GM18499 (cell line): Measurements from ENCODE around the gene APOA1.

ENCODE experiments used
- ATAC-seq: cut with Tn5 transposase; IDR thresholded peaks from one replicate; pipeline ENCODE4 v1.9.1; 2021; ENCODE audit warnings: moderate number of reproducible peaks; ENCODE audit not compliant: insufficient read depth, unreplicated experiment

APOA1 gene

GRCh38 chr11:116860303-116860702, 22.9 kb upstream of the APOA1 start:
- ATAC-seq = no peak

- no peak for ATAC-seq
These were observed 21.8 kb upstream of the APOA1 start for GRCh38 chr11:116859175-116859574.

- ATAC-seq = no peak
These were observed 20.5 kb upstream of the APOA1 start for GRCh38 chr11:116857936-116858335.

- no peak for ATAC-seq
These were observed 19.9 kb upstream of the APOA1 start for GRCh38 chr11:116857316-116857715.

- no peak for ATAC-seq
These were observed 19.0 kb upstream of the APOA1 start for GRCh38 chr11:116856423-116856822.

- no peak for ATAC-seq
These were observed 18.0 kb upstream of the APOA1 start for GRCh38 chr11:116855413-116855812.

GRCh38 chr11:116853461-116854073, 16.1 kb upstream of the APOA1 start:
- peak; percentile 87 for ATAC-seq

GRCh38 chr11:116852261-116853031, 15.0 kb upstream of the APOA1 start:
- no peak for ATAC-seq

- no peak for ATAC-seq
These were observed 14.2 kb upstream of the APOA1 start for GRCh38 chr11:116851626-116852025.

- ATAC-seq = no peak
These were observed 12.1 kb upstream of the APOA1 start for GRCh38 chr11:116849486-116849885.

- ATAC-seq = no peak
These were observed 11.6 kb upstream of the APOA1 start for GRCh38 chr11:116849060-116849459.

GRCh38 chr11:116847612-116848011, 10.2 kb upstream of the APOA1 start:
- no peak for ATAC-seq

GRCh38 chr11:116844722-116845121, 7.3 kb upstream of the APOA1 start:
- ATAC-seq = no peak

- ATAC-seq = no peak
These were observed 6.2 kb upstream of the APOA1 start for GRCh38 chr11:116843661-116844060.

GRCh38 chr11:116842909-116843308, 5.5 kb upstream of the APOA1 start:
- no peak for ATAC-seq

- ATAC-seq = no peak
These were observed 4.7 kb upstream of the APOA1 start for GRCh38 chr11:116842117-116842516.

GRCh38 chr11:116840746-116841296, 3.4 kb upstream of the APOA1 start:
- ATAC-seq = no peak

- no peak for ATAC-seq
These were observed 2.9 kb upstream of the APOA1 start for GRCh38 chr11:116840224-116840745.

GRCh38 chr11:116838321-116839084, 1.1 kb upstream of the APOA1 start:
- no peak for ATAC-seq

GRCh38 chr11:116836632-116836991, 810 bp downstream of the APOA1 start:
- no peak for ATAC-seq
